ENCODE results near the gene SRGAP1. TPM values are rescaled to one million over a fixed set of nuclear protein-coding genes. Genes with fewer than 3 reads are reported as not detected.
"Not testable (repeated sequence)": the region's sequence is repeated elsewhere in the genome, so short reads cannot be mapped to it uniquely, and the experiment has no call there.

Gene SRGAP1
- total RNA-seq, 3 donors from 2014 or later, result 12.2 to 23.9 (median 15.9) TPM

- intact Hi-C loops (cut with DNase I, micrococcal nuclease), result loop anchor here (5.0 kb wide), 1 partner anchor 419 kb away; no protein-coding TSS in a partner anchor
- ATAC-seq (no peak), DNase-seq (no peak)
- H3K36me3 ChIP-seq (ENCODE audit: low read depth), result no peaks in the 10 kb centered on the region
- no peak overlapping the region for H3K4me3 ChIP-seq
- no peaks in the 10 kb centered on the region for H3K9me3 ChIP-seq
- TF ChIP-seq, protein P1, sequence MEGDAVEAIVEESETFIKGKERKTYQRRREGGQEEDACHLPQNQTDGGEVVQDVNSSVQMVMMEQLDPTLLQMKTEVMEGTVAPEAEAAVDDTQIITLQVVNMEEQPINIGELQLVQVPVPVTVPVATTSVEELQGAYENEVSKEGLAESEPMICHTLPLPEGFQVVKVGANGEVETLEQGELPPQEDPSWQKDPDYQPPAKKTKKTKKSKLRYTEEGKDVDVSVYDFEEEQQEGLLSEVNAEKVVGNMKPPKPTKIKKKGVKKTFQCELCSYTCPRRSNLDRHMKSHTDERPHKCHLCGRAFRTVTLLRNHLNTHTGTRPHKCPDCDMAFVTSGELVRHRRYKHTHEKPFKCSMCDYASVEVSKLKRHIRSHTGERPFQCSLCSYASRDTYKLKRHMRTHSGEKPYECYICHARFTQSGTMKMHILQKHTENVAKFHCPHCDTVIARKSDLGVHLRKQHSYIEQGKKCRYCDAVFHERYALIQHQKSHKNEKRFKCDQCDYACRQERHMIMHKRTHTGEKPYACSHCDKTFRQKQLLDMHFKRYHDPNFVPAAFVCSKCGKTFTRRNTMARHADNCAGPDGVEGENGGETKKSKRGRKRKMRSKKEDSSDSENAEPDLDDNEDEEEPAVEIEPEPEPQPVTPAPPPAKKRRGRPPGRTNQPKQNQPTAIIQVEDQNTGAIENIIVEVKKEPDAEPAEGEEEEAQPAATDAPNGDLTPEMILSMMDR (IDR thresholded peaks at IDR 0.05), result no peak
- no peaks in the 10 kb centered on the region for H3K4me1 ChIP-seq (ENCODE audit: low read depth)
Observed at GRCh38 chr12:63838411-63838810, 6.1 kb upstream of the SRGAP1 start.

DNA sequence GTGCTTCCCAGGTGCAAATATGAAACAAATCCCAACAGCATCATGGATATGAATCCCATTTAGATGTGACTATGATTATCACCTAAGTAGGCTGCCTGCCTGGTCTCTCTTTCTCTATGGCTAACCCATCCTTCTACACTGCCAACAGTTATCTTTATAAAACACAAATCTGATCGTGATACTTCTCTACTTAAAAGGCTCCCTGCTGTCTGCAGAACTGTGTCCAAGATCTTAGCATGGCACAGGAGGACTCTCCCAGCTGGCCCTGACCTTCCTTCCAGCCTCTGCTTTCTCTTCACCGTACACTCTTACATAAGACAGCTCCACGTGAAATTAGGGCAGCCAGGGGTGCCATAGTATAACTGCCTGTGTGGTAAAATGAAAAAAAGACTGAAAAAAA is 3.5 kb upstream of the SRGAP1 start:
- ATAC-seq (no peak), DNase-seq (no peak)
- TF ChIP-seq, protein P1 (IDR thresholded peaks at IDR 0.05), result no peak
- Histone ChIP-seq H3K36me3 (ENCODE audit: low read depth) (no peaks in the 10 kb centered on the region), H3K4me1 (ENCODE audit: low read depth) (peaks cover 3% of the 10 kb centered on the region), H3K9me3 (no peaks in the 10 kb centered on the region), H3K4me3 (no peak overlapping the region)
- intact Hi-C loops (cut with DNase I, micrococcal nuclease), result loop anchor here (5.0 to 10.0 kb wide), 2 partner anchors 164 to 341 kb away; no protein-coding TSS in a partner anchor

GRCh38 chr12:63841571-63841970 is 2.9 kb upstream of the SRGAP1 start:
- peaks cover 9% of the 10 kb centered on the region for H3K4me1 ChIP-seq (ENCODE audit: low read depth)
- DNase-seq, result no peak
- no peaks in the 10 kb centered on the region for H3K36me3 ChIP-seq (ENCODE audit: low read depth)
- intact Hi-C loops (cut with DNase I, micrococcal nuclease), result loop anchor here (5.0 to 10.0 kb wide), 2 partner anchors 163 to 341 kb away; no protein-coding TSS in a partner anchor
- H3K9me3 ChIP-seq, result no peaks in the 10 kb centered on the region
- TF ChIP-seq, protein P1 (IDR thresholded peaks at IDR 0.05), result no peak
- ATAC-seq, result no peak
- H3K4me3 ChIP-seq, result no peak overlapping the region

DNA sequence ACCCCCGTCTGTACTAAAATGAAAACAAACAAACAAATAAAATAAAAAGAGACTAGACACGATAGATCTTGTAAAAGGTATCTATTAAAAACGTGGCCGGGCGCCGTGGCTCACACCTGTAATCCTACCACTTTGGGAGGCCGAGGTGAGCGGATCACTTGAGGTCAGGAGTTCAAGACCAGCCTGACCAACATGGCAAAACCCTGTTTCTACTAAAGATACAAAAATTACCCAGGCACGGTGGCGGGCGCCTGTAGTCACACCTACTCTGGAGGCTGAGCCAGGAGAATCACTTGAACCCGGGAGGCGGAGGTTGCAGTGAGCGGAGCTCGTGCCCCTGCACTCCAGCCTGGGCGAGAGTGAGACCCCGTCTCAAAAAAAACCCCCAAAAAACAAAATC is 1.8 kb upstream of the SRGAP1 start:
- ATAC-seq; H3K9me3 ChIP-seq; DNase-seq; H3K36me3 ChIP-seq (ENCODE audit: low read depth); H3K4me3 ChIP-seq: not testable (repeated sequence)
- peaks cover 13% of the 10 kb centered on the region for H3K4me1 ChIP-seq (ENCODE audit: low read depth)
- intact Hi-C loops (cut with DNase I, micrococcal nuclease), result loop anchor here (5.0 to 10.0 kb wide), 2 partner anchors 162 to 340 kb away; no protein-coding TSS in a partner anchor

DNA sequence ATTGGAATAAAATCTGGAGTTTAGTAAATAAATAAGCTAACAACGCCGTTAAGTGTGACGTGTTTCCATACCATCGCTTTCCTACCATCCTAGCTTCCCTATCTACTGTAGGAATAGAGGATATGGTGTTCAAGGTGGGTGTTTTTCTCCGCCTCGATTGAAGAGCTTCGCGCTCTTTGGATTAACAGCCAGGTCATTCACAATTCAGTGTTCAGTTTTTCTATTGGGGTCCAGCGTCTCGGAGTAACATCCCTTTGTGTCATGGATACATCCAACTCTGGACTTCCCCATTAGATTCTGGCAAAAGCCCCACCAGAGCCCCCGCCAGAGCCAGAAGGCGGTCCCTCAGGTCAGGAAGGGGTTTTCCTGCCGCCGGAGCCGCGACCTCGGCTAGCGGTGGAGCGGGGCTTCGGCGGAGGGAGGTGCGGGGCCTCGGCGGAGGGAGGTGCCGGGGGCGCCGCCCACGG is 1.2 kb upstream of the SRGAP1 start:
- ATAC-seq (no peak), DNase-seq (no peak)
- TF ChIP-seq, protein P1 (IDR thresholded peaks at IDR 0.05), result no peak
- Histone ChIP-seq H3K9me3 (no peaks in the 10 kb centered on the region), H3K4me1 (ENCODE audit: low read depth) (peaks cover 13% of the 10 kb centered on the region), H3K4me3 (peak overlapping the region; percentile 80), H3K36me3 (ENCODE audit: low read depth) (no peaks in the 10 kb centered on the region)
- intact Hi-C loops (cut with DNase I, micrococcal nuclease), result loop anchor here (5.0 to 10.0 kb wide), 2 partner anchors 162 to 339 kb away; no protein-coding TSS in a partner anchor

- ATAC-seq, result peak; percentile 93
Observed at GRCh38 chr12:63843721-63844390, 644 bp upstream of the SRGAP1 start.

More at GRCh38 chr12:63843721-63844390, 644 bp upstream of the SRGAP1 start:
- TF ChIP-seq, protein P1 (IDR thresholded peaks at IDR 0.05), result peak; percentile 99
- Histone ChIP-seq H3K4me3 (peak overlapping the region; percentile 80), H3K4me1 (ENCODE audit: low read depth) (peaks cover 13% of the 10 kb centered on the region), H3K9me3 (no peaks in the 10 kb centered on the region), H3K36me3 (ENCODE audit: low read depth) (no peaks in the 10 kb centered on the region)
- peak; percentile 88 to 95 (median 91) for DNase-seq
- intact Hi-C loops (cut with DNase I, micrococcal nuclease), result loop anchor here (5.0 to 10.0 kb wide), 2 partner anchors 161 to 338 kb away; no protein-coding TSS in a partner anchor

Measured in mucosa of descending colon (tissue), 3 donors.